ENCODE data around the gene OSMR.
A peak's percentile ranks its signal among the peaks of the same experiment; 100 is the strongest.
"Not testable (repeated sequence)": the region's sequence is repeated elsewhere in the genome, so short reads cannot be mapped to it uniquely, and the experiment has no call there.

OSMR gene

DNA sequence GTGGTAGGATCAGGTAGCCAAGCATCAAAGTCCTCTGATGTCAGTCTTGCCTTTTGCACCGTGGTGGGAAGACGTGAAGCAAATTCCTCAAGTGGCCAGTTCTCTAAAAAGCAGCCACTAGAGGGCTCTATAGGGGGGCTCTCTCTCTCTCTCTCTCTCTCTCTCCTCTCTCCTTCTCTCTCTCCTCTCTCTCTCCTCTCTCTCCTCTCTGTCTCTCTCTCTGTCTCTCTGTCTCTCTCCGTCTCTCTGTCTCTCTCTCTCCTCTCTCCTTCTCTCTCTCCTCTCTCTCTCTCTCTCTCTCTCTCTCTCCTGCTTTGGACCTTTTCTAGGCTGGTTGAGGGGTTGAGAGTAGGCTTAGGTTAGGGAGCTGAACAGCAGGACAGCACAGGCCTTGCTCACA, 13.9 kb upstream of the OSMR start:
- H3K4me3 ChIP-seq (ENCODE audit: low read length in 2 of 2): no peak overlapping the region
- peaks cover 2 to 5% of the 10 kb centered on the region in 2 donors for H3K36me3 ChIP-seq (ENCODE audit: control insufficient read depth in 2 of 2, insufficient read depth in 2 of 2, low read length in 2 of 2)
- peaks cover 7% of the 10 kb centered on the region for H3K4me1 ChIP-seq (ENCODE audit: control insufficient read depth, insufficient read depth, low read length)
- H3K9me3 ChIP-seq (ENCODE audit: control insufficient read depth in 2 of 2, low read length in 2 of 2): no peaks in the 10 kb centered on the region
- H3K27ac ChIP-seq (ENCODE audit: low read length): no peak overlapping the region
- no peaks in the 10 kb centered on the region for H3K27me3 ChIP-seq (ENCODE audit: control insufficient read depth in 1 of 2, insufficient read depth in 2 of 2, low read length in 2 of 2)
- H3K9ac ChIP-seq (ENCODE audit: low read length in 2 of 2): peak overlapping the region in 1 of 2 donors; percentile 14

DNA sequence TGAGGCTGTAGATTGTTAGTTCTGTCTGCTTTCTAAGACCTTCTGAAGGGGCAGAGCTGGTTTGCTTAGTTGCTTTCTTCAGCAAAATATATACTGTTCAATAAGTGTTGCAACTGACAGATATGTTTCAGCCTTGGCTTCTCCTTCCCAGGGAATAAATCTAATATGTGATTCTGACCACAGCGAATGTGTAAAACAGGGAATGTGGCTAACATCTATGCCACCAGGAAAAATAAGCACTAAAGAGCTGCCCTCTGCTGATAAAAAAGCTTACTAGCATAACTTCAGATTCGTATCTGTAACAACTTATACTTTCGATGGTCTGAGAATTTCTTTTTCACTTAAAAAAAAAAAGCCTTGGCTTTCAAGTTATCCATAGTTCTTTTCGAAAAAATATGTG, 13.0 kb upstream of the OSMR start:
- Histone ChIP-seq H3K9ac (ENCODE audit: low read length in 2 of 2) (no peak overlapping the region), H3K27me3 (ENCODE audit: control insufficient read depth in 1 of 2, insufficient read depth in 2 of 2, low read length in 2 of 2) (no peaks in the 10 kb centered on the region), H3K9me3 (ENCODE audit: control insufficient read depth in 2 of 2, low read length in 2 of 2) (no peaks in the 10 kb centered on the region), H3K36me3 (ENCODE audit: control insufficient read depth in 2 of 2, insufficient read depth in 2 of 2, low read length in 2 of 2) (peaks cover 0 to under 1% of the 10 kb centered on the region in 2 donors), H3K4me3 (ENCODE audit: low read length in 2 of 2) (no peak overlapping the region), H3K27ac (ENCODE audit: low read length) (no peak overlapping the region), H3K4me1 (ENCODE audit: control insufficient read depth, insufficient read depth, low read length) (peaks cover 7% of the 10 kb centered on the region)

DNA sequence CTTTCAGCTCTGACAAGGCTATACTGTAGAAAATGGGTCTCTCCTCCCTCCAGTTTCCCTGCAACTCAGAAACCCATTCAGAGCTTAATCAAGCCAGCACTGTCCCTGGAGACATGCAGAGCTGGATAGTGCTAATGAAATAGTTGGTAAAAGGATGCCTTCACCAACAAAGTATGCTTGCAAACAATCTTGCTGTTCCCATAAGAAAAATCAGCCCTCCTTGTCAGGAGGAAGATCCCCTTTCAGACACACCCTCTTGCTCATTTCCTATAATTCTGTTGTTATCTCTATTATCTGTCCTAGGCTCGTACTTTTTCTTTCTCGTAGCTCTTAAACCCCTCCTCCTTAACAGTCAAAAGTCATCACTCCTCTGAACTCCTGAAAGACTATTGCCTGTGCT, 9.9 kb upstream of the OSMR start:
- Histone ChIP-seq H3K9me3 (ENCODE audit: control insufficient read depth in 2 of 2, low read length in 2 of 2) (no peaks in the 10 kb centered on the region), H3K27me3 (ENCODE audit: control insufficient read depth in 1 of 2, insufficient read depth in 2 of 2, low read length in 2 of 2) (no peaks in the 10 kb centered on the region), H3K4me3 (ENCODE audit: low read length in 2 of 2) (no peak overlapping the region), H3K4me1 (ENCODE audit: control insufficient read depth, insufficient read depth, low read length) (peaks cover 7% of the 10 kb centered on the region), H3K36me3 (ENCODE audit: control insufficient read depth in 2 of 2, insufficient read depth in 2 of 2, low read length in 2 of 2) (no peaks in the 10 kb centered on the region), H3K9ac (ENCODE audit: low read length in 2 of 2) (no peak overlapping the region), H3K27ac (ENCODE audit: low read length) (no peak overlapping the region)

DNA sequence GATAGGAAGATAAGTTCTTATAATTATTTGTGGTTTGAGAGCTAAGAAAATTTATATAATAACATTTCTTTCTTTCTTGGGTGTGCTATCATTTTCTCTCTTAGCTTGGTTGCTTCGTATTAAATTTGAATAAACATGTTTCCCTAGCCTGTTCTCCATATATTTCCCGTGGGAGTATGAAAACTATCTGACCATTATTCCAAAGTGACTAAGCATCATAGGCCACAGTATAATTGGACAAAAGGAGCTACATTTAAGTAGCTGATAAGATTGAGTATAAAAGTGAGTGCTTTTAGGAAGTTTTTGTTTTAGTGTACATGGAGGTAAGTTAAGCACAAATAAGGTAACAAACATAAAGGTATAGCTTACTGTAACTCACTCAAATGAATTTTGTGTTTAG, 8.4 kb upstream of the OSMR start:
- Histone ChIP-seq H3K27me3 (ENCODE audit: control insufficient read depth in 1 of 2, insufficient read depth in 2 of 2, low read length in 2 of 2) (no peaks in the 10 kb centered on the region), H3K9ac (ENCODE audit: low read length in 2 of 2) (no peak overlapping the region), H3K9me3 (ENCODE audit: control insufficient read depth in 2 of 2, low read length in 2 of 2) (no peaks in the 10 kb centered on the region), H3K36me3 (ENCODE audit: control insufficient read depth in 2 of 2, insufficient read depth in 2 of 2, low read length in 2 of 2) (no peaks in the 10 kb centered on the region), H3K27ac (ENCODE audit: low read length) (no peak overlapping the region), H3K4me3 (ENCODE audit: low read length in 2 of 2) (no peak overlapping the region), H3K4me1 (ENCODE audit: control insufficient read depth, insufficient read depth, low read length) (no peaks in the 10 kb centered on the region)

DNA sequence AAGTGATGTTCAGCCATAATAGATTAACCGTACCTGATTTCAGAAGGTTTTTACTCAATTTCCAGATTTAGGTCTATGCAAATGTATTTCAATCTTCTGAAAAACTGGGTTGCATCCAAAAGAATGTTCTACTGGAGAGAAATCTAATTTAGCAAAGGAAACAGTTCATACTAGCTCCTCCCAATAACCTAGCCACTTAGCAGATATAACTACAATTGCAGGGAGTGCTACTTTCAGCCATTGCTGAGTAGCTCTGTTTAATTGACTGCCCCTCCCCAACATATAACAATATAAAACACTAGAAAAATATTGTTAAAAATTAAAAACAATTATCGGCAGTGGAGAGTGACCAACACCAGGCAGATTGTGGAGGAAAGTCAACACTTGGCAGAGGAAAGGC, 7.9 kb upstream of the OSMR start:
- no peak overlapping the region for H3K4me3 ChIP-seq (ENCODE audit: low read length in 2 of 2)
- no peaks in the 10 kb centered on the region for H3K4me1 ChIP-seq (ENCODE audit: control insufficient read depth, insufficient read depth, low read length)
- H3K27ac ChIP-seq (ENCODE audit: low read length): no peak overlapping the region
- H3K36me3 ChIP-seq (ENCODE audit: control insufficient read depth in 2 of 2, insufficient read depth in 2 of 2, low read length in 2 of 2): no peaks in the 10 kb centered on the region
- H3K27me3 ChIP-seq (ENCODE audit: control insufficient read depth in 1 of 2, insufficient read depth in 2 of 2, low read length in 2 of 2): no peaks in the 10 kb centered on the region
- H3K9ac ChIP-seq (ENCODE audit: low read length in 2 of 2): no peak overlapping the region
- H3K9me3 ChIP-seq (ENCODE audit: control insufficient read depth in 2 of 2, low read length in 2 of 2): no peaks in the 10 kb centered on the region

DNA sequence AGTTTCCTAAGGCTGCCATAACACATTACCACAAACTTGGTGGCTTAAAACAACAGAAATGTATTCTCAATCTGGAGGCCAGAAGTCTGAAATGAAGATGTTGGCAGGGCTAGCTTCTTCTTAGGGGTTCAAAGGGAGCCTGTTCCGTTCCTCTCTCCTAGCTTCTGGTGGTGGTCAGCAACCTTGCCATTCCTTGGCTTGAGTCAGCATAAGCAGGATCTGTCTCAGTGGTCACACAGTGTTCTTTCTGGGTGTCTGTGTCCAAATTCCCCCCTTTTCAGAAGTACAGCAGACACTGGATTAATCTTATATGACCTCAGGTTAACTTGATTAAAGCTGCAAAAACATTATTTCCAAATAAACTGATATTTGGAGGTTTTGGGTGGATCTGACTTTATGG, 2.1 kb upstream of the OSMR start:
- H3K4me3 ChIP-seq (ENCODE audit: low read length in 2 of 2): no peak overlapping the region

DNA sequence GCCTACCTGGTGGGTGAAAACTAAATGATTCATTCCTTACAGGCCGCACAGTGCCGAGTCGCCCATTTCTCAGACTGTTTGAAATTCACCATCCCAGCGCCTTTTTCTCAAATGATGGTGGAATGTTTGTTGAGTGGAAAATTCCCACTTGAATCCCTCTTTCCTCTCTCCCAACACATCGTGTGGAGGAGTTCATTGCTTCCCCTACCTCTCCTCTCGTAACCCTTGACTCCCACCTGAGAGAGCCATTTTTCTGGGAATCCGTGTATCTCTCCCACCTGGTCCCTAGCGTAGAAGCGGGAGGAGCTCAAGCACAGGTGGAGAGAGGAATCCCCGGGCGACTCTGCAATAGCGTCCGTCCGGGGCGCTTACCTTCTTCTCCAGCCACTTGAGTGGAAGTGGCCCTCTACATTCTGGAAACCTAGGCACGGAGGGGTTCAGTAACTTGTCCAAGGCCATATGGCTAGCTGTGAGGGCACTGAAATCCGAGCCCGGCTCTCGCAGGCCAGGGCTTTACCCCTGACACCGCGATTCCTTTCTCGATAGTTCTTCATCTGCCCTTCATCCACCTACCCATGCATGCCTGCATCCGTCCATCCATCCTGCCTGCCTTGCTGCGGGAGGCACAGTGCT, 683 bp downstream of the OSMR start:
- peak overlapping the region; percentile 88 to 98 for H3K4me3 ChIP-seq (ENCODE audit: low read length in 2 of 2)
- no peaks in the 10 kb centered on the region for H3K27me3 ChIP-seq (ENCODE audit: control insufficient read depth in 1 of 2, insufficient read depth in 2 of 2, low read length in 2 of 2)
- H3K27ac ChIP-seq (ENCODE audit: low read length): peak overlapping the region; percentile 91
- peak overlapping the region; percentile 97 to 99 for H3K9ac ChIP-seq (ENCODE audit: low read length in 2 of 2)
- no peaks in the 10 kb centered on the region for H3K36me3 ChIP-seq (ENCODE audit: control insufficient read depth in 2 of 2, insufficient read depth in 2 of 2, low read length in 2 of 2)
- no peaks in the 10 kb centered on the region for H3K9me3 ChIP-seq (ENCODE audit: control insufficient read depth in 2 of 2, low read length in 2 of 2)
- H3K4me1 ChIP-seq (ENCODE audit: control insufficient read depth, insufficient read depth, low read length): peaks cover 12% of the 10 kb centered on the region

More for the DNA sequence above, 2.1 kb upstream of the OSMR start:
- H3K27me3 ChIP-seq (ENCODE audit: control insufficient read depth in 1 of 2, insufficient read depth in 2 of 2, low read length in 2 of 2): no peaks in the 10 kb centered on the region
- peaks cover 12% of the 10 kb centered on the region for H3K4me1 ChIP-seq (ENCODE audit: control insufficient read depth, insufficient read depth, low read length)
- no peak overlapping the region for H3K9ac ChIP-seq (ENCODE audit: low read length in 2 of 2)
- no peaks in the 10 kb centered on the region for H3K9me3 ChIP-seq (ENCODE audit: control insufficient read depth in 2 of 2, low read length in 2 of 2)
- no peaks in the 10 kb centered on the region for H3K36me3 ChIP-seq (ENCODE audit: control insufficient read depth in 2 of 2, insufficient read depth in 2 of 2, low read length in 2 of 2)
- no peak overlapping the region for H3K27ac ChIP-seq (ENCODE audit: low read length)

DNA sequence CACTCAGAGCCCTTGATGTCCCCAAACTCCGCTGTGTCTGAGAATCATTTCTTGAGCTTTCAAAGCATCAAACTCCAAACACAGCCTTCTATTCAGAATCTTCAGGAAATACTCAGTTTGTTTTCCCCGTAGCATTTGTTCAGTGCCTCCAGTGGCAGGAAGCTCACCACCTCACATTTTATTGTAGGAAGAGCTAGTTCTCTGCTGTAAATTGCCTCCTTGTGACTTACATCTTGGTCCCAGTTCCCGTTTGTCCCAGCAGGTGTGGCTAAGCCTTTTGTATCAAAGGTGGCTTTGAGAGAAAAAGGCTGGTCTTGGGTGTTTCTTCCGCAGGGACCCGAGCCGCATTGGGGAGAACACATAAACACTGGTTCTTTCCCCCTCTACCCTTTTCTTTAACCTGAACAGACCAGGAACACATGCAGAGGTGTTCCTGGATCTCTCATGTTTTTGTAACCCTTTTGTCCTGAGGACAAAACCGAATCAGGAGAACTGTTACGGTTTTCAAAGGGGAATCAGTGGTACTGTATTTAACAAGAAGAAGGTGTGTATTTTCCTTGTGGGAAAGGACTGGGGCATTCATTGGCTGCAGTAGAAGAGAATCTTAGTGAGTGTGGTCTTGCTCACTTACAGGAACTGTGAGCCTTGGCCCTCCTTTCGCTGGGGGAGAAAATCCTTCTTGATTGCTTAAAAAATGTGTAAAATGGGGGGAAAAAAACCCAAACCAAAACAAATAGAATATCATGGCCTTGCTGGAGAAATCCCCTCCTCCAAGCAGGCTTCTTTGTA, 1.9 kb downstream of the OSMR start:
- no peaks in the 10 kb centered on the region for H3K27me3 ChIP-seq (ENCODE audit: control insufficient read depth in 1 of 2, insufficient read depth in 2 of 2, low read length in 2 of 2)

DNA sequence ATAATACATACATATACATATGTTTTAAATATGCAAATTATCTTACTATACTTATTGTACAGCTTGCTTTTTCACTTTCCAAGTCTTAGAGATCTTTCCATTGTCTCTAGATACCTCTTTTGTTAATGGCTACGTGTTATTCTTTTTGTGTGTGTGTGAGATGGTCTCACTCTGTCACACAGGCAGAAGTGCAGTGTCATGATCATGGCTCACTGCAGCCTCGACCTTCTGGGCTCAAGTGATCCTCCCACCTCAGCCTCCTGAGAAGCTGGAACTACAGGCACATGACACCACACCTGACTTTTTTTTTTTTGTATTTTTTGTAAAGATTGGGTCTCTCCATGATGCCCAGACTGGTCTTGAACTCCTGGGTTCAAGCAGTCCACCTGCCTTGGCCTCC, 2.8 kb downstream of the OSMR start:
- Histone ChIP-seq H3K36me3 (ENCODE audit: control insufficient read depth in 2 of 2, insufficient read depth in 2 of 2, low read length in 2 of 2) (no peaks in the 10 kb centered on the region), H3K27me3 (ENCODE audit: control insufficient read depth in 1 of 2, insufficient read depth in 2 of 2, low read length in 2 of 2) (no peaks in the 10 kb centered on the region), H3K9ac (ENCODE audit: low read length in 2 of 2) (no peak overlapping the region), H3K4me3 (ENCODE audit: low read length in 2 of 2) (no peak overlapping the region), H3K4me1 (ENCODE audit: control insufficient read depth, insufficient read depth, low read length) (peaks cover 12% of the 10 kb centered on the region), H3K9me3 (ENCODE audit: control insufficient read depth in 2 of 2, low read length in 2 of 2) (no peaks in the 10 kb centered on the region), H3K27ac (ENCODE audit: low read length) (no peak overlapping the region)

More for the DNA sequence above, 1.9 kb downstream of the OSMR start:
- Histone ChIP-seq H3K36me3 (ENCODE audit: control insufficient read depth in 2 of 2, insufficient read depth in 2 of 2, low read length in 2 of 2) (no peaks in the 10 kb centered on the region), H3K4me3 (ENCODE audit: low read length in 2 of 2) (peak overlapping the region; percentile 49 to 88), H3K27ac (ENCODE audit: low read length) (peak overlapping the region; percentile 37), H3K9me3 (ENCODE audit: control insufficient read depth in 2 of 2, low read length in 2 of 2) (no peaks in the 10 kb centered on the region), H3K9ac (ENCODE audit: low read length in 2 of 2) (peak overlapping the region in 1 of 2 donors; percentile 25), H3K4me1 (ENCODE audit: control insufficient read depth, insufficient read depth, low read length) (peaks cover 12% of the 10 kb centered on the region)

DNA sequence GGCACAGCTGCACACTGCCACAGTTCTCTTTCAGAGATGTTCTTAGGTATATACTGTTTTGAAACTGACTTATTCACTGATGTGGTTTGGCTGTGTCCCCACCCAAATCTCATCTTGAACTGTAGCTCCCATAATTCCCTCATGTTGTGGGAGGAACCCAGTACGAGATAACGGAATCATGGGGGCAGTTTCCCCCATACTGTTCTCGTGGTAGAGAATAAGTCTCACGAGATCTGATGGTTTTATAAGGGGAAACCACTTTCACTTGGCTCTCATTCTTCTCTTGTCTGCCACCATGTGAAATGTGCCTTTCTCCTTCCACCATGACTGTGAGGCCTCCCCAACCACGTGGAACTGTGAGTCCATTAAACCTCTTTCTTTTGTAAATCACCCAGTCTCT, 5.8 kb downstream of the OSMR start:
- not testable (repeated sequence) for H3K4me1 ChIP-seq (ENCODE audit: control insufficient read depth, insufficient read depth, low read length); H3K9ac ChIP-seq (ENCODE audit: low read length in 2 of 2); H3K4me3 ChIP-seq (ENCODE audit: low read length in 2 of 2); H3K27ac ChIP-seq (ENCODE audit: low read length); H3K9me3 ChIP-seq (ENCODE audit: control insufficient read depth in 2 of 2, low read length in 2 of 2); H3K36me3 ChIP-seq (ENCODE audit: control insufficient read depth in 2 of 2, insufficient read depth in 2 of 2, low read length in 2 of 2); H3K27me3 ChIP-seq (ENCODE audit: control insufficient read depth in 1 of 2, insufficient read depth in 2 of 2, low read length in 2 of 2)
